Fibroblast of skin of left biceps (primary cell): ENCODE measurements around the gene CPNE5.

Source experiments
- DNase-seq, 2 experiments: peaks; one replicate each; pipeline ENCODE4 v3.0.0-alpha.2; 2013; ENCODE audit warnings: low read depth in 2 of 2

The CPNE5 gene

GRCh38 chr6:36857325-36857724, 18.1 kb upstream of the CPNE5 start:
- DNase-seq: no peak

GRCh38 chr6:36856277-36856676, 17.0 kb upstream of the CPNE5 start:
- no peak for DNase-seq

GRCh38 chr6:36855750-36856149, 16.5 kb upstream of the CPNE5 start:
- DNase-seq: no peak

GRCh38 chr6:36853325-36853724, 14.1 kb upstream of the CPNE5 start:
- peak; percentile 54 to 58 for DNase-seq

- no peak for DNase-seq
These were observed 13.4 kb upstream of the CPNE5 start for GRCh38 chr6:36852481-36853147.

- DNase-seq: no peak
These were observed 12.4 kb upstream of the CPNE5 start for GRCh38 chr6:36851626-36852025.

GRCh38 chr6:36851149-36851614, 11.9 kb upstream of the CPNE5 start:
- peak; percentile 35 to 43 for DNase-seq

- DNase-seq: no peak
These were observed 10.8 kb upstream of the CPNE5 start for GRCh38 chr6:36850021-36850420.

GRCh38 chr6:36848658-36849441, 9.6 kb upstream of the CPNE5 start:
- no peak for DNase-seq

GRCh38 chr6:36847991-36848390, 8.7 kb upstream of the CPNE5 start:
- DNase-seq: no peak

- DNase-seq: no peak
These were observed 7.9 kb upstream of the CPNE5 start for GRCh38 chr6:36847152-36847551.

- DNase-seq: no peak
These were observed 6.0 kb upstream of the CPNE5 start for GRCh38 chr6:36845233-36845632.

GRCh38 chr6:36844232-36845170, 5.3 kb upstream of the CPNE5 start:
- DNase-seq: no peak

GRCh38 chr6:36843170-36843569, 3.9 kb upstream of the CPNE5 start:
- DNase-seq: no peak

GRCh38 chr6:36841756-36842155, 2.5 kb upstream of the CPNE5 start:
- DNase-seq: no peak

GRCh38 chr6:36840432-36841403, 1.5 kb upstream of the CPNE5 start:
- no peak for DNase-seq

- no peak for DNase-seq
These were observed 646 bp upstream of the CPNE5 start for GRCh38 chr6:36839749-36840431.

- no peak for DNase-seq
These were observed 1.6 kb downstream of the CPNE5 start for GRCh38 chr6:36837686-36838085.

GRCh38 chr6:36837022-36837339, 2.3 kb downstream of the CPNE5 start:
- DNase-seq: no peak
